ENCODE results near the gene ADAMTSL2.
"Not testable (repeated sequence)": the region's sequence is repeated elsewhere in the genome, so short reads cannot be mapped to it uniquely, and the experiment has no call there.

ADAMTSL2 gene

GRCh38 chr9:133543772-133544467 lies 9.4 kb downstream of the ADAMTSL2 start:
- intact Hi-C loops (cut with DNase I) = no loop called here
- no peak for DNase-seq

GRCh38 chr9:133545494-133546286 lies 11.2 kb downstream of the ADAMTSL2 start:
- intact Hi-C loops (cut with DNase I) = no loop called here
- DNase-seq = no peak

- intact Hi-C loops (cut with DNase I) = no loop called here
- no peak for DNase-seq
These were observed 11.8 kb downstream of the ADAMTSL2 start for GRCh38 chr9:133546287-133546680.

GRCh38 chr9:133547116-133547515 lies 12.6 kb downstream of the ADAMTSL2 start:
- intact Hi-C loops (cut with DNase I) = no loop called here
- DNase-seq = no peak

DNA sequence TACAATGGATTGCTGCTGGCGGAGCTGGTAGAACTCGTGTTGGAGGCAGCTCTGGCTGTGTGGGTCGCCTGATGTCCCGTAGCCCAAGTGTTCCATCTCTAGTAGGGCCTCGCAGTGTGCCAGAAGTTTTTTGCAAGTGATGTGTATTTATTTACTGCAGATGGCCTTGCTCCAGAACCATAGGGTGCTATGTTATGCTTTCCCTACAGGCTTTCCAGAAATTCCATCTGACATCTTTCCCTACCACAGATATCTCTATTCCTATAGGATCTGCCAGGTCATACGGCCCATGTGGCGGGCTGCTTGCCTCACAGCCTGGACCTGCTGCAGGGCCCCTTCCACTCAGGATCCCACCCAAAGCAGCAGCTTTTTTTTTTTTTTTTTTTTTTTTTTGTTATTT lies 16.9 kb downstream of the ADAMTSL2 start:
- intact Hi-C loops (cut with DNase I) = no loop called here
- DNase-seq = no peak

GRCh38 chr9:133552236-133552635 lies 17.7 kb downstream of the ADAMTSL2 start:
- intact Hi-C loops (cut with DNase I) = no loop called here
- DNase-seq = no peak

DNA sequence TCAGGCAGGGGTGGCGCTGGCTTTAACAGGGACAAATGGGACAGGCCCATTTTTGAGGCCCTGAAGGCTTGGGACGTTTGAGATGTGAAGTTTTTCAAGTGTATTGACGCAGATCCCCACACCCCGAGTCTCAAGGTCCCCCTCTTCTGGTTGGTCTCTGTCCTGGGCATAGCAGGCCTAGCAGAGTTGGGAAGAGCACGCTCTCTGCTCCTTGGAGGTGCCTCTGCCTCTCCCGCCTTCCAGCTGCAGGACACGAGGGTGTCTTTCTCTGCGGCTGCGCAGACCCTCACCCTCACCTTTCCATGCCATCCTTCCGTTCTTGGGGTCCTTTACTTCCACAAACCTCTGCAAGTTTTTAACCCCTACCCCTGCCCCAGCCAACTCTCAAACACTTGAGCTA lies 18.6 kb downstream of the ADAMTSL2 start:
- intact Hi-C loops (cut with DNase I) = no loop called here
- no peak for DNase-seq

DNA sequence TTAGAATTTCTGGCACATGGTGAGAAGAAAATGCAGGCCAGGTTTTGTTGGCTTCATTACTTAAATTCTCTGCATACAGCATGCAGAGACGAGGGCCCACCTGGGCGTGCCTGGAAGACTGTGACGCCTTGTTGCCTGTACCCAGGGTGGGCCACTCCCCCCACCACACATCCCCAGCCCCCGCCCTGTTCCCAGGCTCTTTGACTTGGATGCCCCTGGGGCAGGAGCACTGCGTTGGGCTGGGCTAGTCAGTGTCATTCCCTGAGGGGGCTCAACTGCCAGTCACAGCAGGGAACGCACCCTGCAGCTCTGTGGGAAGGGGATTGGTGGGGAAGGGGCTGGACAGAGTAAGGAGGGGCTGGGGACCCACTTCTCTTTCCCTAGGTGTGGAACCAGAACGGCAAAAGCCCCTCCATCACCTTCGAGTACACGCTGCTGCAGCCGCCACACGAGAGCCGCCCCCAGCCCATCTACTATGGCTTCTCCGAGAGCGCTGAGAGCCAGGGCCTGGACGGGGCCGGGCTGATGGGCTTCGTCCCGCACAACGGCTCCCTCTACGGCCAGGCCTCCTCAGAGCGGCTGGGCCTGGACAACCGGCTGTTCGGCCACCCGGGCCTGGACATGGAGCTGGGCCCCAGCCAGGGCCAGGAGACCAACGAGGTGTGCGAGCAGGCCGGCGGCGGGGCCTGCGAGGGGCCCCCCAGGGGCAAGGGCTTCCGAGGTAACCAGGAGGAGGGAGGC lies 19.6 kb downstream of the ADAMTSL2 start:
- intact Hi-C loops (cut with DNase I) = no loop called here
- no peak for DNase-seq

GRCh38 chr9:133554729-133555128 lies 20.2 kb downstream of the ADAMTSL2 start:
- no peak for DNase-seq
- intact Hi-C loops (cut with DNase I) = no loop called here

GRCh38 chr9:133556354-133556753 lies 21.9 kb downstream of the ADAMTSL2 start:
- intact Hi-C loops (cut with DNase I) = no loop called here
- no peak for DNase-seq

DNA sequence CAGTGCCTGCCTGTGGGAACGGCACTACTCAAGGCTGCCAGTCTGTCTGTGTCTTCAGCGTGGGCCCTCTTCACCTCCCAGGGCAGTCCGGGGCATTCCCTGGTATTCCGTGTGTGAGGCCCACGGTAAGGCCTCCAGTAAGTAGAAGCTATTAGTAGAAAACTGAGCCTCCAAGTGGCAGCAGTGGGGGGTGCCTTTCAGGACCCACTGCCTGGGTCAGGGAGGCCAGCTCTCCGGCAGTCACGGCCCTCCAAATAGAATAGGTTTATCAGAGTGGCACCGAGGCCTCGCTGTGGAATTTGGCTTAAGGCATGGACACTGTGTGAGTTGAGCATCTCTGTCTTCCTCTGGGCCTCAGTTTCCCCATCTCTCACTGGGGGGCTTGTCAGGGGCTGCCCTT lies 23.1 kb downstream of the ADAMTSL2 start:
- DNase-seq = no peak
- intact Hi-C loops (cut with DNase I) = no loop called here

DNA sequence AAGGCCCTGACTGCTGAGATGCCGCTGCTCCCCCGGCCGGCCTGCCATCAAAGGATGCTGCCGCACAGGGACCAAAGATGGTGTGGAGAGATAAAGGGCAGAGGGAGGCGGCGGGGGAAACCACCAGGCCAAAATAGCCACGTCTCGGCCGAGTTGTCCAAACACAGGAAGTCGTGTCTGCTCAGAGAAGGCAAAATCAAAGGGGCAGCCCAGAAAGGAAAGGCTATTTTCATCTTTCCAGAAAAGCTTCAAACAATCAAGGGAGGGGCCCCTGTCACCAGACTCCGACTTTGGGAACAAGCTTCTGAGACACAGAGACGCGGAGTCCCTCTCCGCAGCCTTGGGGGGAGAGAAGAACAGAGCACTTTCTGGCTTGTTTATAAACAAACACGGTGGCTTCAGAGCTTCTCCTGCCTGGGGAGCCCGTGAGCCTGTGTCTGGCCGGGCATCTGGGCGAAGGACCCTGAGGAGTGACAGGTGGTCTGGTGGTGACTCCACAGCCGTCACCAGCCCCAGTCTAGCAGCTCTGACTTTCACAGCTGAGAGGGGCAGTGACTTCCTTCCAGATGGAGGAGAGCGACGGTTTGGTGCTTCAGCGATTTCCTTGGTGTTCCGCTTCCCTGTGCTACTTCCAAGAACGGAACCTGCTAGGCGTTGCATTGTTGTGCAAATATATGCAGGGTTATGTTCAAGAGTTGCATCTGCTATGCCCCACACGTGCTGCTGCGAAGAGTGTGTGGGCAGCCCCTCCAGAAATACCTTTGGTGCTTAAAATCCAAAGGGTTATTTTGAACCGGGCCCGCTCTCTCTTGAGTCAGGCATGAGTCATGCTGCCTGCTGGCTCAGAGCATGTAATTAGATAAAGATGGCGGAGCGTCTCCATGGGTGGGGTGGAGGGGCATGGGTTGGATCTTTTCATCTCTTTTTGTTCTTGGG lies 24.0 kb downstream of the ADAMTSL2 start:
- peak in 41 of 42 donors; percentile 24 to 92 (median 69) for DNase-seq
- intact Hi-C loops (cut with DNase I) = no loop called here

DNA sequence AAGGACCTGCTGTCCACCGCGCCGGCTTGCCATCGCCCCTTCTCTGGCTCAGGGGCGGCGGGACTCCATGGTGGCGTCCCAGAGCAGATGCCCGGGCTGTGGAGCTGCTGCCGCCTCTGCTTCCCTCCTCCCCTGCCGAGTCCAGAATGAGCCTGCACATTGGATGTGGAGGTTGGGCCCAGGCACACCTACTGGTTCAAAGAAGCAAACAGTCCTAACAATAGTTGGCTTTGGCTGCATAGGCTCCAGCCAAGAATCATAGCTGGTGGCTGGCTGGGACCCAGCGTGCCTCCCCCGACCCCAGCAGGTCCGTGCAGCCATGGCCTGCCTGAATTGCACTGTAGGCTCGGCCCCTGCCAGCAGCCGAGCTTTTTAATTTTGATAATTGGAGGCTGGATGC lies 25.8 kb downstream of the ADAMTSL2 start:
- DNase-seq = no peak

DNA sequence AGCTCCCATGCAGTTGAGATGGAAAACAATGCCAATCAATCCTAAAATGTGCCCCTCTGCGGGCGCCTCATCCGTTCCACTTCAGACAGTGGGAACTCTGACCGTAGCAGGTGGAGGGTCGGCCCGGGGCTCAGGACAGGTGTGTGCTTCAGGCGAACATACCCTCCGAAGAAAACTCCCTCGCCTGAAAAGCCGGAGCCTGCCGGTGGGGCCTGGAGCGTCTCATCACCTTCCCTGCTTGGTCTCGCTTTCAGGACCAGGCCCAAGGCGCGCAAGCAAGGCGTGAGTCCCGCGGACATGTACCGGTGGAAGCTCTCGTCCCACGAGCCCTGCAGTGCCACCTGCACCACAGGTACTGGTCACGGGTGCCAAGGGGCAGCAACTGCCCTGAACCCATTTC lies 26.4 kb downstream of the ADAMTSL2 start:
- DNase-seq = no peak
- intact Hi-C loops (cut with DNase I) = no loop called here

More for the DNA sequence above, 25.8 kb downstream of the ADAMTSL2 start:
- intact Hi-C loops (cut with DNase I) = no loop called here

- DNase-seq = no peak
- intact Hi-C loops (cut with DNase I) = no loop called here
These were observed 27.6 kb downstream of the ADAMTSL2 start for GRCh38 chr9:133561976-133562554.

DNA sequence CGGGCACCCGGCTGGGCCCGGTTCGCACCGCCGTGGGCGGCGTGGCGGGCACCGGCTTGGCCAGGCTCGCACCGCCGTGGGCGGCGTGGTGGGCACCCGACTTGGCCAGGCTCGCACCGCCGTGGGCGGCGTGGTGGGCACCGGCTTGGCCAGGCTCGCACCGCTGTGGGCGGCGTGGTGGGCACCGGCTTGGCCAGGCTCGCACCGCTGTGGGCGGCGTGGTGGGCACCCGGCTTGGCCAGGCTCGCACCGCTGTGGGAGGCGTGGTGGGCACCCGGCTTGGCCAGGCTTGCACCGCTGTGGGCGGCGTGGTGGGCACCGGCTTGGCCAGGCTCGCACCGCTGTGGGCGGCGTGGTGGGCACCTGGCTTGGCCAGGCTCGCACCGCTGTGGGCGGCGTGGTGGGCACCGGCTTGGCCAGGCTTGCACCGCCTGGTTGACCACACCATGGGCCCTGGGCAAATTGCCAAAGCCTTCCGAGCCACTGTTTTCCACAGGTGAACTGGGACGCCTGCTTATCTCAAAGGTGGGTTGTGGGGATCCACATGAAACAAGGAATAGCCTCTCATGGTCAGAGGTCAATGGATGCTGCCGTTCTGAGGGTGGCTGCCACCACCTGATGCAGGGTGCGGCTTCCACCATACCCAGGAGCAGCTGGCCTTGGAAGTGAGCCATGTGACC lies 28.2 kb downstream of the ADAMTSL2 start:
- DNase-seq = no peak
- intact Hi-C loops (cut with DNase I) = no loop called here

DNA sequence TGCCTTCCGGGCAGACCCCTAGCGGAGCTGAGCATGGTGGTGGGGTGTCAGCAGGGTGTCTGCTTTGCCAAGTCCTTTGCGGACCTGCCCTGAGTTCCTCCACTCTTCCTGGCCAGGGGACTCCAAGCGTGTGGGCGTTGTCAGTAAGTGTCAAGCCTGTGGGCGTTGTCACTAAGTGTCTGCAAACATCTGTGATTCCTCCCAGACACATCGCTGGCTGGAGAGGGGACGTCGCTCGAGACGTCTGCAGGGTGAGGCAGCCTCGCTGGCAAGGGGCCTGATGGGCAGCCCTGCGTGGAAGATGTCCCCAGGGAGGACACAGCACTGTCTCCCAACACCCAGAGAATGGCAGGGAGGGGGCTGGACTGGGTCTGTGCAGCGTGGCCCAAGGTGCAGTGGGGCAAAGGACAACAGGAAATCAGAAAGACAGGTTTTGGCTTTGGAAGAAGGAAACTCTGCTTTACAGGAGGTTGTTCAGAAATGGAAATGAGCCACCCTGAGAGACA lies 28.8 kb downstream of the ADAMTSL2 start:
- intact Hi-C loops (cut with DNase I) = no loop called here

GRCh38 chr9:133563814-133564213 lies 29.3 kb downstream of the ADAMTSL2 start:
- DNase-seq; intact Hi-C loops (cut with DNase I): not testable (repeated sequence)

More for the DNA sequence above, 28.8 kb downstream of the ADAMTSL2 start:
- no peak for DNase-seq

All from head of caudate nucleus (tissue), 42 donors.